Breast epithelium (tissue), 4 donors: ENCODE data around the gene MYEF2. TPM values are rescaled to one million over a fixed set of nuclear protein-coding genes. Genes with fewer than 3 reads are reported as not detected.

ENCODE experiments used
- DNase-seq, 2 donors: peaks; one replicate each; pipeline ENCODE4 v3.0.0-alpha.2; 2019; ENCODE audit warnings: low spot score in 2 of 2
- H3K27ac ChIP-seq, 2 donors: fragments of 200-600 bp; sonication (generic) in 1 of 2; one replicate each; pipeline ENCODE4 v1.5.1; 2016 to 2019; ENCODE audit warnings: mild to moderate bottlenecking in 1 of 2
- H3K27me3 ChIP-seq, 2 donors: fragments of 200-600 bp; sonication (generic) in 1 of 2; one replicate each; pipeline versions ENCODE4 v1.5.1 to v1.6.0; 2017 to 2019; ENCODE audit warnings: control low read depth in 1 of 2, mild to moderate bottlenecking in 1 of 2
- H3K36me3 ChIP-seq: fragments of 200-600 bp; one replicate; pipeline ENCODE4 v1.5.1; 2019
- H3K4me1 ChIP-seq, 2 donors: fragments of 200-600 bp; sonication (generic); one replicate each; pipeline ENCODE4 v1.5.1; 2016 to 2019; ENCODE audit warnings: control low read depth in 1 of 2
- H3K4me3 ChIP-seq, 3 donors: fragments of 200-600 bp; sonication (generic); 1 replicate in 2 of 3; 2 replicates in 1 of 3; pipeline ENCODE4 v1.5.1; 2016 to 2019; ENCODE audit warnings: mild to moderate bottlenecking in 3 of 3, moderate library complexity in 2 of 3
- H3K9me3 ChIP-seq, 2 donors: fragments of 200-600 bp; sonication (generic) in 1 of 2; one replicate each; pipeline ENCODE4 v1.5.1; 2016 to 2019; ENCODE audit warnings: control low read depth in 1 of 2
- CTCF ChIP-seq, 3 donors: fragments of 450-650 bp; IDR thresholded peaks; one replicate each; pipeline ENCODE4 v1.5.1; 2016 to 2017; ENCODE audit warnings: antibody characterized with exemption in 3 of 3, mild to moderate bottlenecking in 3 of 3, moderate library complexity in 3 of 3
- POLR2A ChIP-seq: fragments of 450-650 bp; IDR thresholded peaks from one replicate; pipeline ENCODE4 v1.6.1; 2016; ENCODE audit warnings: antibody characterized with exemption, mild to moderate bottlenecking, moderate library complexity
- POLR2AphosphoS5 ChIP-seq, 3 donors: sonication (generic); formaldehyde crosslinking; IDR thresholded peaks; one replicate each; pipeline ENCODE4 v1.6.1; 2017; ENCODE audit warnings: antibody characterized with exemption in 3 of 3
- intact Hi-C: fragments of 100-400 bp; cut with DNase I; formaldehyde crosslinking; loops from one replicate; pipeline ENCODE4 v1.15.1; 2023; ENCODE audit warnings: low total_unique reads
- total RNA-seq, 3 donors: library from RNA; depleted of rRNA; stranded (reverse); fragments of >200 nt; gene quantifications; one replicate each; pipeline ENCODE4 v1.1.0, GENCODE V29; 2016

MYEF2 gene
- total RNA-seq, 3 donors from 2014 or later, result 4.8 to 29.4 (median 19.3) TPM

DNA sequence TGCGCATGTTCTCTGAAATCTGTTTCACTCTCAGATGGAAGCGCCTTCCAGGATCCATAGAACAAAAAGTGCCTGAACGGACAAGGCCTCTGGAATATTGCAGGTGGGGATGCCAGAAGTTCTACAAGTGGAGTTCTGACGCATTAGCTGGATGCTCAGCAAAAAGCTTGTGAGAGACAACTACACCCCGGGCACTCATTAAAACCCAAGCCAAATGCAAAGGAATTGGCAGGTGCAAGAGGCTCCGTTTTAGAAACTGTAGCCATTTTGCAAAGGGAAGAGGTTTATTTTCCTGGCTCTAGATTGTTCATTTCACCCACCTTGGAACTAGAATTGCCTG, 92.5 kb downstream of the MYEF2 start:
- intact Hi-C loops, result no loop called here
- TF ChIP-seq POLR2AphosphoS5 (IDR thresholded peaks at IDR 0.05), result no peak
- TF ChIP-seq POLR2A, result no peak
- TF ChIP-seq CTCF (IDR thresholded peaks at IDR 0.05), result no peak
- Histone ChIP-seq H3K4me3 (no peak overlapping the region), H3K4me1 (peaks cover 0 to 3% of the 10 kb centered on the region in 2 donors), H3K27ac (no peak overlapping the region), H3K27me3 (no peaks in the 10 kb centered on the region), H3K9me3 (no peaks in the 10 kb centered on the region), H3K36me3 (no peaks in the 10 kb centered on the region)
- no peak for DNase-seq

DNA sequence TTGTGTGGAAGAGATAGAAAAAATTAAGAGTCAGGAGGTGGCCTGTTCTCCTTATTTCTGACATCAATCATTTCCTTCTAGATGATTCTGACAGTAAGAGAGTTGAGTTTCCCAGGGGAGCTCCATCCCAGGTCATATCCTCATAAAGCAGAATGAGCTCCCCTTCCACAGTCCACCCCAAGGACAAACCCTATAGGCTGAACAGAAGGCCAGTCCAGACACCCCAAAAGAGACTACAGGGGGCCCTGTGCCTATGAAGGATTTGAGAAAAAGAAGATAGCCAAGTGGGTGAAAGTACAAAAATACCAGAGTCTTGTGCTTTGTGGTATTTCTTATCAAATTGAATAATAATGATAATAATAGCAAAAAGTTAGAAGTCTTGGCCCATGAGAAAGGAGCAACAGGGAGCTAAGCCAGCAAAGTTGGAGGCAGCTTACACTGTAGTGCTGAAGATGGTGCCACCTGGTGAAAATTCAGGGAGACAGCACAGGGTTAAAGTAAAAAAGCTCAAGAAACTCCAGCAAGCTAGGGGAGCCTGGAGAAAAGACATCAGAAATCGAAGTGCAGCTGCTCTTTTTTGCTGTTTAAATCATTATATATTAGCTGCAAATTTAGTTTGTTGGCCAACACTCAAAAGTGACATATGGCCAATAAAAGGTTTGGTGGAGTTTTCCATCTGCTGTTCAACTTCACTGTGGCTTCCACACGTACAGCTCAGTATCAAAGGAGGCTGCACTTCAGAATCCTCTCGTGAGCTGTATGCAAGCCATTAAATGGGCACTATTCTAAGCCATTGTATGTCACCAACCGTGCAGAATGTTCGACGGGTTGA, 93.1 kb downstream of the MYEF2 start:
- DNase-seq, result no peak
- Histone ChIP-seq H3K4me3 (no peak overlapping the region), H3K9me3 (no peaks in the 10 kb centered on the region), H3K27ac (no peak overlapping the region), H3K4me1 (peaks cover 0 to 3% of the 10 kb centered on the region in 2 donors), H3K27me3 (no peaks in the 10 kb centered on the region), H3K36me3 (no peaks in the 10 kb centered on the region)
- TF ChIP-seq POLR2A (no peak), CTCF (IDR thresholded peaks at IDR 0.05) (no peak), POLR2AphosphoS5 (IDR thresholded peaks at IDR 0.05) (no peak)
- intact Hi-C loops, result no loop called here

Other genes starting within 250 kb of the MYEF2 start
- not detected for gene SLC24A5, start 57.3 kb downstream of the MYEF2 start, total RNA-seq
- gene CTXN2, start 13.4 kb upstream of the MYEF2 start, total RNA-seq, result not detected
- gene SLC12A1, start 28.0 kb upstream of the MYEF2 start, total RNA-seq, result under 1 TPM in 1 of 3 donors, not detected in 2; under 0.01 TPM
- 100 to 1,000 TPM; 101 to 105 (median 105) TPM for gene DUT, start 153.1 kb upstream of the MYEF2 start, total RNA-seq